ENCODE measurements around the gene FBXL16. TPM values are rescaled to one million over a fixed set of nuclear protein-coding genes. Genes with fewer than 3 reads are reported as not detected.

The FBXL16 gene
- total RNA-seq, 1 experiment from 2014 or later = 1.3 TPM

- no TSS peak for BruUV-seq (replicated peaks)
- intact Hi-C loops (cut with micrococcal nuclease; ENCODE audit: unreplicated experiment) = no loop called here
- H3K27me3 Mint-ChIP-seq (ENCODE audit: unreplicated experiment) = no peaks in the 10 kb centered on the region
- H3K4me1 Mint-ChIP-seq (ENCODE audit: low read depth, unreplicated experiment) = peaks cover 3% of the 10 kb centered on the region
- no peak overlapping the region for H3K4me3 Mint-ChIP-seq (ENCODE audit: low read depth, unreplicated experiment)
- CTCF ChIA-PET = interaction anchor here (1.1 to 1.8 kb wide), 2 partner anchors 9 to 16 kb away, joined by 3 to 10 read pairs; no protein-coding TSS in a partner anchor
- no peaks in the 10 kb centered on the region for H3K9me3 Mint-ChIP-seq (ENCODE audit: low read depth, unreplicated experiment)
- peaks cover 74% of the 10 kb centered on the region for H3K36me3 Mint-ChIP-seq (ENCODE audit: insufficient read depth, unreplicated experiment)
- no peak overlapping the region for H3K27ac Mint-ChIP-seq (ENCODE audit: unreplicated experiment)
- no peak for TF ChIP-seq CTCF (IDR thresholded peaks at IDR 0.05; ENCODE audit: unreplicated experiment)
- DNase-seq = no peak
Observed at GRCh38 chr16:725041-725376, 19.4 kb upstream of the FBXL16 start.

- BruUV-seq (replicated peaks) = no TSS peak
- no peak for TF ChIP-seq CTCF (IDR thresholded peaks at IDR 0.05; ENCODE audit: unreplicated experiment)
- DNase-seq = no peak
- Mint-ChIP-seq H3K27me3 (ENCODE audit: unreplicated experiment) (no peaks in the 10 kb centered on the region), H3K27ac (ENCODE audit: unreplicated experiment) (no peak overlapping the region), H3K36me3 (ENCODE audit: insufficient read depth, unreplicated experiment) (peaks cover 74% of the 10 kb centered on the region), H3K4me1 (ENCODE audit: low read depth, unreplicated experiment) (peaks cover 9% of the 10 kb centered on the region), H3K4me3 (ENCODE audit: low read depth, unreplicated experiment) (no peak overlapping the region), H3K9me3 (ENCODE audit: low read depth, unreplicated experiment) (no peaks in the 10 kb centered on the region)
- intact Hi-C loops (cut with micrococcal nuclease; ENCODE audit: unreplicated experiment) = no loop called here
- CTCF ChIA-PET = interaction anchor here (1.1 kb wide), 1 partner anchor 17 kb away, joined by 3 read pairs; no protein-coding TSS in a partner anchor
Observed at GRCh38 chr16:724188-725040, 18.8 kb upstream of the FBXL16 start.

GRCh38 chr16:723695-724094 is 18.1 kb upstream of the FBXL16 start:
- DNase-seq = no peak
- Mint-ChIP-seq H3K9me3 (ENCODE audit: low read depth, unreplicated experiment) (no peaks in the 10 kb centered on the region), H3K27me3 (ENCODE audit: unreplicated experiment) (no peaks in the 10 kb centered on the region), H3K4me3 (ENCODE audit: low read depth, unreplicated experiment) (no peak overlapping the region), H3K4me1 (ENCODE audit: low read depth, unreplicated experiment) (peaks cover 16% of the 10 kb centered on the region), H3K27ac (ENCODE audit: unreplicated experiment) (no peak overlapping the region), H3K36me3 (ENCODE audit: insufficient read depth, unreplicated experiment) (peaks cover 78% of the 10 kb centered on the region)
- intact Hi-C loops (cut with micrococcal nuclease; ENCODE audit: unreplicated experiment) = no loop called here
- CTCF ChIA-PET = interaction anchor here (1.2 kb wide), 1 partner anchor 76 kb away, joined by 3 read pairs; no protein-coding TSS in a partner anchor
- TF ChIP-seq CTCF (IDR thresholded peaks at IDR 0.05; ENCODE audit: unreplicated experiment) = no peak
- BruUV-seq (replicated peaks) = no TSS peak

GRCh38 chr16:722835-723633 is 17.4 kb upstream of the FBXL16 start:
- no peak for DNase-seq
- Mint-ChIP-seq H3K27ac (ENCODE audit: unreplicated experiment) (peak overlapping the region; percentile 2), H3K27me3 (ENCODE audit: unreplicated experiment) (no peaks in the 10 kb centered on the region), H3K36me3 (ENCODE audit: insufficient read depth, unreplicated experiment) (peaks cover 79% of the 10 kb centered on the region), H3K4me1 (ENCODE audit: low read depth, unreplicated experiment) (peaks cover 19% of the 10 kb centered on the region), H3K9me3 (ENCODE audit: low read depth, unreplicated experiment) (no peaks in the 10 kb centered on the region), H3K4me3 (ENCODE audit: low read depth, unreplicated experiment) (no peak overlapping the region)
- TF ChIP-seq CTCF (IDR thresholded peaks at IDR 0.05; ENCODE audit: unreplicated experiment) = no peak
- no TSS peak for BruUV-seq (replicated peaks)
- intact Hi-C loops (cut with micrococcal nuclease; ENCODE audit: unreplicated experiment) = no loop called here
- CTCF ChIA-PET = interaction anchor here (1.2 kb wide), 1 partner anchor 75 kb away, joined by 3 read pairs; no protein-coding TSS in a partner anchor

Data from Calu3 (cell line).